ENCODE results near the gene HSD17B7. TPM values are rescaled to one million over a fixed set of nuclear protein-coding genes. Genes with fewer than 3 reads are reported as not detected.

The HSD17B7 gene
- total RNA-seq, 6 experiments from 2014 or later: 10.4 to 32.1 (median 17.6) TPM

DNA sequence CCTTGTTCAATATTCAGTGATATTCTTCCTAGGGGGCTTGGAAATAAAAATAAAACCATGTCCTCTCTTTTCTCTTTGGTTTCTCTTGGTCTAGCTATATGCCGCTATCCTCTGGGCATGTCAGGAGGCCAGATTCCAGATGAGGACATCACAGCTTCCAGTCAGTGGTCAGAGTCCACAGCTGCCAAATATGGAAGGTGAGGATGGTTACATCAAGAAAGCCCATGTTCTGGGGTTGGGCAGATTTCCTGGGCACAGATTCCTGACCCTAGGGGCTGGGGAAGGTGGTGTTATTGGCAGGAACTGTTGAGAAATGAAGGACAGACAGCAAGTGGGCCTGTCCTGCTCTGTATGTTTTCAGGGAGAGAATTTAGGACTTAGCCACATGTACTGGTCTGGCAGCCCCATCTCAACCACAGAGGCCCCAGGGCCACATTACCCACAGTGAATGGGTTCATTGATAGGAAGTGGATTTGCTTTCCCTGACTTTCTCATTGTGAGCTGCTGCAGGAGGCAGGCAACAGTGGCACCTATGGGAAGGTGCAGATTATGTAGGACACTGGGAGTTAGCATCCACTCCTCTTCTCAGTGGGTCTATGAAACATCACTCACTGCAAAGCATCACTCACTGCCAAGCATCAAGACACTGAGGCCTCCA, 37.4 kb upstream of the HSD17B7 start:
- H3K27ac ChIP-seq: no peak overlapping the region
- intact Hi-C loops (cut with DNase I): no loop called here
- DNase-seq: peak in 1 of 3 donors; percentile 49
- no peak overlapping the region for H3K4me3 ChIP-seq
- H3K36me3 ChIP-seq: no peaks in the 10 kb centered on the region
- H3K9me3 ChIP-seq: no peaks in the 10 kb centered on the region
- ATAC-seq: peak; percentile 59 to 94 (median 89)
- H3K27me3 ChIP-seq: no peaks in the 10 kb centered on the region
- WGBS (ENCODE audit: insufficient coverage, low coverage, low lambda C conversion rate, missing lambda C conversion rate): 30% methylated on average over 1 of the region's 1 CpG
- no peaks in the 10 kb centered on the region for H3K4me1 ChIP-seq
- TF ChIP-seq, protein P1, sequence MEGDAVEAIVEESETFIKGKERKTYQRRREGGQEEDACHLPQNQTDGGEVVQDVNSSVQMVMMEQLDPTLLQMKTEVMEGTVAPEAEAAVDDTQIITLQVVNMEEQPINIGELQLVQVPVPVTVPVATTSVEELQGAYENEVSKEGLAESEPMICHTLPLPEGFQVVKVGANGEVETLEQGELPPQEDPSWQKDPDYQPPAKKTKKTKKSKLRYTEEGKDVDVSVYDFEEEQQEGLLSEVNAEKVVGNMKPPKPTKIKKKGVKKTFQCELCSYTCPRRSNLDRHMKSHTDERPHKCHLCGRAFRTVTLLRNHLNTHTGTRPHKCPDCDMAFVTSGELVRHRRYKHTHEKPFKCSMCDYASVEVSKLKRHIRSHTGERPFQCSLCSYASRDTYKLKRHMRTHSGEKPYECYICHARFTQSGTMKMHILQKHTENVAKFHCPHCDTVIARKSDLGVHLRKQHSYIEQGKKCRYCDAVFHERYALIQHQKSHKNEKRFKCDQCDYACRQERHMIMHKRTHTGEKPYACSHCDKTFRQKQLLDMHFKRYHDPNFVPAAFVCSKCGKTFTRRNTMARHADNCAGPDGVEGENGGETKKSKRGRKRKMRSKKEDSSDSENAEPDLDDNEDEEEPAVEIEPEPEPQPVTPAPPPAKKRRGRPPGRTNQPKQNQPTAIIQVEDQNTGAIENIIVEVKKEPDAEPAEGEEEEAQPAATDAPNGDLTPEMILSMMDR (IDR thresholded peaks at IDR 0.05): peak in 1 of 4 donors; percentile 30
- no peak for TF ChIP-seq POLR2A (IDR thresholded peaks at IDR 0.05)

DNA sequence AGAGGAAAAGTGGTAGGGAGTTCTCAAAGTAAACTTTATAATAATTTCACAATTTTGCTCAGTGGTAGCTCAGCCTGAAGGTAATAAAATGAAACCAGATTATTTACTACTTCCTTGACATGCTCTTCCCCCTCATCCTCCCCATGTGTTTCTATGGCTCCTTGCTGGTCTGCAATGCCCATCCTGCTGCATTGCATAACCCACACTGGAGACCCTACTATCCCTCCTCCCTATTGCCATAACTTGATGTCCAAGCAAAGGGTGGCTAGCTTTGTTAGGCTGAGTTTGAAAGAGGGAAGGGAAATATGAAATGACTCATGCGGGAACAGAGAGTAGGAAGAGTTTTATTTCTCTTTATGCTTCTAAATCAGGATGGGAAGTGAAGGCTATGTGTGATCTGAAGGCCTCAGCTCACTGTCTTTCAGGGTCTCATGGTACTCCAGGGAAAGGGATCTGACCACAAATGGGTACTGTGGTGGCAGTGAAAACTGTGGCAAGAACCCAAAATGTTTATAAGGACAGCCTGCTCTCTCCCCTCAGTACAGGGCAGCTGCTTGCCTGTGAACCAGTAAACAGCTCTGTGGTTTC, 36.4 kb upstream of the HSD17B7 start:
- Histone ChIP-seq H3K9me3 (no peaks in the 10 kb centered on the region), H3K4me1 (no peaks in the 10 kb centered on the region), H3K27ac (no peak overlapping the region), H3K4me3 (no peak overlapping the region), H3K36me3 (no peaks in the 10 kb centered on the region), H3K27me3 (no peaks in the 10 kb centered on the region)
- DNase-seq (no peak), ATAC-seq (no peak)
- TF ChIP-seq, protein P1 (IDR thresholded peaks at IDR 0.05): no peak
- TF ChIP-seq POLR2A (IDR thresholded peaks at IDR 0.05): no peak
- intact Hi-C loops (cut with DNase I): no loop called here
- WGBS (ENCODE audit: insufficient coverage, low coverage, low lambda C conversion rate, missing lambda C conversion rate): 92% methylated on average over 1 of the region's 1 CpG

DNA sequence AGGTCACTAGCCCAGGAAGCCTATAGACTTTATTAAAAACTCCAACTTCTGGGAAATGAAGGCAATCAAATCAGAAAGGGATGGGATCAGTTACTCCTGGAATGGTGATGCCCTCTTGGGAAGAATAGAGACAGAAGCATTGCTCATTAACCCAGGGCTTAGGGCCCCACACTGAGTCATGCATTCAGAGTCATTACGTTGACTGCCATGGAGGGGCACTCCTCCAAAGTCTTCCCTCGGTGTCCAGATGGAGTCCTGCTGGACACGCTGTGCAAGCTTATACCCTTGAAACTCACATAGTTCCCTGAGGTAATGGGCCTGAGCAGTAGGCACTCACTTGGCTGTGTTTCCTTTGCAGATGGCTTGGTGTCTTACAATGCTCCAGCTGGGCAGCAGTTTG, 35.2 kb upstream of the HSD17B7 start:
- Histone ChIP-seq H3K9me3 (no peaks in the 10 kb centered on the region), H3K27me3 (no peaks in the 10 kb centered on the region), H3K4me3 (no peak overlapping the region), H3K4me1 (no peaks in the 10 kb centered on the region), H3K36me3 (no peaks in the 10 kb centered on the region), H3K27ac (no peak overlapping the region)
- intact Hi-C loops (cut with DNase I): no loop called here
- no CpG with 5 or more reads among the region's 3 CpGs for WGBS (ENCODE audit: insufficient coverage, low coverage, low lambda C conversion rate, missing lambda C conversion rate)
- no peak for TF ChIP-seq POLR2A (IDR thresholded peaks at IDR 0.05)
- TF ChIP-seq, protein P1 (IDR thresholded peaks at IDR 0.05): no peak
- no peak for DNase-seq
- no peak for ATAC-seq

DNA sequence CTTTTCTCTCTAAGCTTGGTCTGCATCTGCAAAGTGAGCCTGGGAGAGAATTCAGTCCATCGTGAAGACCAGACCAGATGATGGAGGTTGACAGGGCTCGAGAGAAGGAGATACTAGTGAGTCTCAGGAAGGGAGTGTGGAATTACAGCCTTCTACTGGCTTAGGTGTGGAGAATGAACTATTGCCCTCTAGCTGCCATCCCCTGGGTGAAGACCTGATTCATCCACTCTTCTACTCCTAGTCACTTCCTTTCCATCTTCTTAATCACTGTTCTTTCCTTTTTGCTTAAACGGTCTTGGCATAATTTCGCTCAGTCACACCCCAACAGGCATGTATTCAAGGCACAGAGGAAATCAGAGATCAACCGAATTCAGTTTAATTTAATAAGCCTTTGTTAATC, 34.0 kb upstream of the HSD17B7 start:
- no peaks in the 10 kb centered on the region for H3K36me3 ChIP-seq
- H3K4me1 ChIP-seq: no peaks in the 10 kb centered on the region
- DNase-seq (no peak), ATAC-seq (peak; percentile 38 to 70 (median 62))
- no peak overlapping the region for H3K27ac ChIP-seq
- TF ChIP-seq, protein P1 (IDR thresholded peaks at IDR 0.05): peak in 2 of 4 donors; percentile 12 to 44
- TF ChIP-seq POLR2A (IDR thresholded peaks at IDR 0.05): no peak
- no peaks in the 10 kb centered on the region for H3K27me3 ChIP-seq
- intact Hi-C loops (cut with DNase I): no loop called here
- no peaks in the 10 kb centered on the region for H3K9me3 ChIP-seq
- no peak overlapping the region for H3K4me3 ChIP-seq
- 77% methylated on average over 5 of the region's 5 CpGs for WGBS (ENCODE audit: insufficient coverage, low coverage, low lambda C conversion rate, missing lambda C conversion rate)

All from right lobe of liver (tissue), 6 donors.